Kidney (tissue), 14 donors: ENCODE measurements around the gene USH2A. TPM values are rescaled to one million over a fixed set of nuclear protein-coding genes. Genes with fewer than 3 reads are reported as not detected.

ENCODE experiments used
- DNase-seq, 5 donors: peaks; one replicate each; pipeline ENCODE4 v3.0.0-alpha.2; 2013 to 2020
- FAIRE-seq: peaks from 2 replicates; lab custom pipeline; 2012; peaks lifted over from hg19 to GRCh38; lab: Jason Lieb, UNC
- H3K27ac ChIP-seq, 2 donors: one replicate each; pipeline ENCODE4 v1.7.0; 2013; ENCODE audit warnings: low read depth in 2 of 2, low read length in 2 of 2, inconsistent platforms in 1 of 2
- H3K27me3 ChIP-seq: one replicate; pipeline ENCODE4 v1.7.1; 2013; ENCODE audit warnings: low read length, inconsistent platforms; ENCODE audit not compliant: control insufficient read depth, insufficient read depth
- H3K36me3 ChIP-seq, 3 donors: one replicate each; pipeline versions ENCODE4 v1.7.0 to v1.7.1; 2013; ENCODE audit warnings: low read length in 3 of 3, control low read depth in 1 of 3, inconsistent platforms in 1 of 3; ENCODE audit not compliant: insufficient read depth in 3 of 3, control insufficient read depth in 2 of 3
- H3K4me1 ChIP-seq, 3 donors: one replicate each; pipeline versions ENCODE4 v1.7.0 to v1.7.1; 2013; ENCODE audit warnings: low read length in 3 of 3, inconsistent platforms in 1 of 3, low read depth in 1 of 3; ENCODE audit not compliant: control insufficient read depth in 2 of 3, insufficient read depth in 2 of 3
- H3K4me3 ChIP-seq, 3 donors: one replicate each; pipeline versions ENCODE4 v1.7.0 to v1.8.1; 2013; ENCODE audit warnings: low read length in 3 of 3, control low read depth in 1 of 3, inconsistent platforms in 1 of 3
- H3K9ac ChIP-seq, 3 donors: one replicate each; pipeline versions ENCODE4 v1.7.0 to v1.7.1; 2013; ENCODE audit warnings: low read length in 3 of 3, control low read depth in 1 of 3, inconsistent platforms in 1 of 3
- H3K9me3 ChIP-seq, 3 donors: one replicate each; pipeline versions ENCODE4 v1.7.0 to v1.7.1; 2013; ENCODE audit warnings: low read length in 3 of 3, control low read depth in 1 of 3, inconsistent platforms in 1 of 3; ENCODE audit not compliant: control insufficient read depth in 2 of 3, insufficient read depth in 1 of 3
- intact Hi-C: fragments of 100-400 bp; cut with DNase I; formaldehyde crosslinking; loops from one replicate; pipeline ENCODE4 v1.11.1; 2022
- polyA plus RNA-seq: library from polyadenylated mRNA; stranded (reverse); fragments of 350-450 nt; fragmentation: Illumina TruSeq; extraction: RNeasy Lipid Tissue Mini Kit (QIAGEN cat#74804); gene quantifications from one replicate; pipeline ENCODE4 v1.2.3, GENCODE V29; 2014; ENCODE audit warnings: low read depth, low replicate concordance; ENCODE audit not compliant: insufficient read depth
- total RNA-seq: library from RNA; stranded (reverse); fragmentation: NEBNext Ultra II Directional; extraction: Animal tissue kit (Norgen Biotek cat#: 25700); gene quantifications from one replicate; pipeline ENCODE4 v1.2.1, GENCODE V29; 2021
- TF ChIP-seq, protein P1 (sequence below): IDR thresholded peaks from 3 replicates; pipeline ENCODE4 v1.5.1; 2012; ENCODE audit warnings: mild to moderate bottlenecking, moderate library complexity, borderline replicate concordance; ENCODE audit not compliant: insufficient read depth; ENCODE audit errors: extremely low read depth
- donor health status: control.
- donor health status: control.
- donor health status: control.
- donor health status: control.
- donor health status: control.
- donor health status: DM: yes; HTN: yes; CAD: no.
- donor health status: Normal renal cell carcinoma (clear cell type).

Gene USH2A
- total and polyA plus RNA-seq, 2 donors from 2014 or later, result 0.06 TPM; not detected in 1

DNA sequence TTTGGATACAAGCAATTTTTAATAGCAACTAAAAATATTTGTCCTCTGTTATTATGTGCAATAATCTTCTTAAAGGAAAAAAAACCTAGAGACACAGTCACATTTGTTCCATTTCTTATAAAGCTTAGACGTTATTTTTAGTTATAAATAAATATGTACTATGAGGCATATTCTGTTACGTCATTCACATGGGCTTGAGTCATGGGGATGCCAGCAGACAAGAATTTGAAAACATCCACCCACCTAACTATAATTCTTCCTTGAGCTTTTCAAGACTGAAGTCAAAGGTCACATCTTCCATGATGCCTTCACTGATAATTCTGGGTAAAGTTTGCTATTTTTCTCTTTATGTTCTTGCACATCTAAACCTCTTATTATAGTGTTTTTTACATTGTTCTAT is 587.3 kb downstream of the USH2A start:
- Histone ChIP-seq H3K9me3 (no peaks in the 10 kb centered on the region), H3K4me1 (no peaks in the 10 kb centered on the region), H3K4me3 (no peak overlapping the region), H3K27ac (no peak overlapping the region), H3K9ac (no peak overlapping the region), H3K36me3 (no peaks in the 10 kb centered on the region), H3K27me3 (no peaks in the 10 kb centered on the region)
- DNase-seq (no peak), FAIRE-seq (no peak)
- TF ChIP-seq, protein P1, sequence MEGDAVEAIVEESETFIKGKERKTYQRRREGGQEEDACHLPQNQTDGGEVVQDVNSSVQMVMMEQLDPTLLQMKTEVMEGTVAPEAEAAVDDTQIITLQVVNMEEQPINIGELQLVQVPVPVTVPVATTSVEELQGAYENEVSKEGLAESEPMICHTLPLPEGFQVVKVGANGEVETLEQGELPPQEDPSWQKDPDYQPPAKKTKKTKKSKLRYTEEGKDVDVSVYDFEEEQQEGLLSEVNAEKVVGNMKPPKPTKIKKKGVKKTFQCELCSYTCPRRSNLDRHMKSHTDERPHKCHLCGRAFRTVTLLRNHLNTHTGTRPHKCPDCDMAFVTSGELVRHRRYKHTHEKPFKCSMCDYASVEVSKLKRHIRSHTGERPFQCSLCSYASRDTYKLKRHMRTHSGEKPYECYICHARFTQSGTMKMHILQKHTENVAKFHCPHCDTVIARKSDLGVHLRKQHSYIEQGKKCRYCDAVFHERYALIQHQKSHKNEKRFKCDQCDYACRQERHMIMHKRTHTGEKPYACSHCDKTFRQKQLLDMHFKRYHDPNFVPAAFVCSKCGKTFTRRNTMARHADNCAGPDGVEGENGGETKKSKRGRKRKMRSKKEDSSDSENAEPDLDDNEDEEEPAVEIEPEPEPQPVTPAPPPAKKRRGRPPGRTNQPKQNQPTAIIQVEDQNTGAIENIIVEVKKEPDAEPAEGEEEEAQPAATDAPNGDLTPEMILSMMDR, result no peak
- intact Hi-C loops, result no loop called here

DNA sequence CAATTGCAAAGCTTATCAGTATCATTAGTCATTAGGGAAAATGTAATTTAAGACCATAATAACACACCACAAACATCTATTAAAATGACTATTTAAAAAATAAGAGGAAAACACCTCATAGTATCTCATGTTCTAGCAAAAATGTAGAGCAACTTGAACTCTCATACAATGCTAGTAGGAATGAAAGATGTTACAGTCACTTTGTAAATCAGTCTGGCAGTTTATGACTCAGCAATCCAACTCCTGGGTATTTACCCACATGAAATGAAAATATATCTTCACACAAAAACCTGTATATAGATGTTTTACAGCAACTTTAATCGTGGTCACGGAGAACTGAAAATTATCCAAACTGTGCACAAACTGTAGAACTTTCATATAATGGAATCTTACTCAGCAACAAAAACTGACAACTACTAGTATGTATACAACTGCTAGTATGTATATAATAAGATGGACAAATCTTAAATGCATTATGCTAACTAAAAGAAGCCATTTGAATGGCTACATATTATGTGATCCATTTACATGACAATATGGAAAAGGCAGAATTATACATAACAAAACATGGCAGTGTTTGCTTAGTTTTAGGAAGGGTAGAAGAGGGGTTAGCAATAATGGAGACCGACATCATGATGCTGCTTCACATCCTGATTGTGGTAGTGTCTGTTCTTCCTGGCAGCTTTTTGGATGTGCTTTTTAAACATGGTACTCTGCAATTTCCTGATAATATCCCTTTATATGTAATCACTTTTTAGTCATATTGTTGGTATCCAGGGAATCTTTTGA is 589.1 kb downstream of the USH2A start:
- no peaks in the 10 kb centered on the region for H3K4me1 ChIP-seq
- no peaks in the 10 kb centered on the region for H3K9me3 ChIP-seq
- no peak for FAIRE-seq
- no peaks in the 10 kb centered on the region for H3K27me3 ChIP-seq
- H3K9ac ChIP-seq, result no peak overlapping the region
- no peak overlapping the region for H3K27ac ChIP-seq
- H3K36me3 ChIP-seq, result no peaks in the 10 kb centered on the region
- H3K4me3 ChIP-seq, result no peak overlapping the region
- no peak for DNase-seq
- TF ChIP-seq, protein P1, result no peak
- intact Hi-C loops, result no loop called here

DNA sequence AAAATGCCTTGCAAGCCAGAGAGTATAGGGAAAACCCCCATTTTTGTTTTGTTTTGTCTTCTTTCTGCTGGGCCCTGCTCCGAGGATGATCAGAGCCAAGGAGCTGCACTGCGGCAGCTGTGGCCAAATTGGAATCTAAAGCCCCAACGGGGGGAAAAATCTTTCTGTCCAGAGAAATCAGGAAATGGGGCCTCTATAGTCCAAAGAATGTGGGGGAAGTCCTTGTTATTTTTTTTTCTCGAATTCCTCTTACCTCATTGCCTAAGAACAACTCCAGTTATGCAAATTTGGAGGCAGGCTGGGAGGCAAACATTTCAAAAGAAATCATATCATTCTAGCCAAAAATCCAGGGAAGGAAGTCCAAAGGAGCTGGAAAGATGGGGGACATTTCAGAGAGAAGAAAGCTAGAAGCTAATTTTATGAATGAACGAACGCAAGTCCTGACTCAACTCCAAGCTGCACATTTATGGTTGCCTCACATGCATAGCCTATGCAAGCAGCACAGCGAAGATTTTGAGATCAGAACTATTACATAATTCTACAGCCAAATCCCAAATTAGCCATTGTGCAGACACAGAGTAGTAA is 592.9 kb downstream of the USH2A start:
- no peaks in the 10 kb centered on the region for H3K27me3 ChIP-seq
- intact Hi-C loops, result no loop called here
- H3K9me3 ChIP-seq, result no peaks in the 10 kb centered on the region
- H3K9ac ChIP-seq, result no peak overlapping the region
- no peaks in the 10 kb centered on the region for H3K4me1 ChIP-seq
- DNase-seq (no peak), FAIRE-seq (no peak)
- TF ChIP-seq, protein P1, result no peak
- H3K27ac ChIP-seq, result no peak overlapping the region
- H3K36me3 ChIP-seq, result no peaks in the 10 kb centered on the region
- H3K4me3 ChIP-seq, result no peak overlapping the region
